Fibroblast of the aortic adventitia (primary cell): ENCODE data around the gene IRF8. TPM values are rescaled to one million over a fixed set of nuclear protein-coding genes. Genes with fewer than 3 reads are reported as not detected.

Experiments
- DNase-seq: peaks from one replicate; pipeline ENCODE4 v3.0.0-alpha.2; 2010; ENCODE audit warnings: low read depth
- H3K4me3 ChIP-seq: 2 replicates; pipeline ENCODE4 v1.5.1; 2011; ENCODE audit warnings: low read depth, mild to moderate bottlenecking, control low read depth, low read length, moderate library complexity
- total RNA-seq: library from RNA; depleted of rRNA; stranded (reverse); fragments of >200 nt; gene quantifications from 2 replicates; pipeline ENCODE4 v1.2.3, GENCODE V29; 2012; ENCODE audit warnings: low replicate concordance
- TF ChIP-seq, protein P1 (sequence below): IDR thresholded peaks from 2 replicates; pipeline ENCODE4 v1.5.1; 2011; ENCODE audit warnings: mild to moderate bottlenecking, low read length, control low read depth, inconsistent platforms; ENCODE audit not compliant: insufficient read depth

The IRF8 gene
- total RNA-seq, 1 donor = not detected

DNA sequence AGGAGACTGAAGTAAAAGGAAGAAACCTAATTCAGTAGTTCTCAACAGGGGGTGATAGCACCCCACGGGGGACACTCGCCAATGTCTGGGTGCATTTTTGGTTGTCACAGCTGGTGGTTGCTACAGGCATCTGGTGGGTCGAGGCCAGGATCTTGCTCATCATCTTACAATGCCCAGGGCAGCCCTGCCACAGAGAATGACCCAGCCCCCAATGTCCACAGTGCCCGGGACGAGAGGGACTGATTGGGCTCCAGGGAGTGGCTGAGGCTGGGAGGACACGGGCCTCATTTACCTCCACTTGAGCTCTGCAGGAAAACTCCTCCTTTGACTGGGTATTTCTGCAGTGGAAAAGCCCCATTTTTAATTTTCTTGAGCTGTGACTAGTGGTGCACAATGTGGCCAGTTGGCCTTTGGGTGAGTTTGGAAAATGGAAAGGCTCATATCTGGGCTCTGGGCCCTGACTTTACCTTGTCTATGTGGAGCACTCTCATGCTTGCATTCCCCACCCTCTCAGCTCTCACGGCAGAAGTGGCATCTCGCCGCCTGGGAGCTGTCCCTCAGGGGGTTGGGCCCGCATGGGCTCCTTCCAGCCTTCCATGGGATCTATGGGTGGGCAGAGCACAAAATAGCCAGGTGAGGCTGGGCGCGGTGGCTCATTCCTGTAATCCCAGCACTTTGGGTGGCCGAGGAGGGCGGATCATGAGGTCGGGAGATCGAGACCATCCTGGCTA is 37.7 kb upstream of the IRF8 start:
- H3K4me3 ChIP-seq = no peak overlapping the region
- DNase-seq = no peak
- TF ChIP-seq, protein P1, sequence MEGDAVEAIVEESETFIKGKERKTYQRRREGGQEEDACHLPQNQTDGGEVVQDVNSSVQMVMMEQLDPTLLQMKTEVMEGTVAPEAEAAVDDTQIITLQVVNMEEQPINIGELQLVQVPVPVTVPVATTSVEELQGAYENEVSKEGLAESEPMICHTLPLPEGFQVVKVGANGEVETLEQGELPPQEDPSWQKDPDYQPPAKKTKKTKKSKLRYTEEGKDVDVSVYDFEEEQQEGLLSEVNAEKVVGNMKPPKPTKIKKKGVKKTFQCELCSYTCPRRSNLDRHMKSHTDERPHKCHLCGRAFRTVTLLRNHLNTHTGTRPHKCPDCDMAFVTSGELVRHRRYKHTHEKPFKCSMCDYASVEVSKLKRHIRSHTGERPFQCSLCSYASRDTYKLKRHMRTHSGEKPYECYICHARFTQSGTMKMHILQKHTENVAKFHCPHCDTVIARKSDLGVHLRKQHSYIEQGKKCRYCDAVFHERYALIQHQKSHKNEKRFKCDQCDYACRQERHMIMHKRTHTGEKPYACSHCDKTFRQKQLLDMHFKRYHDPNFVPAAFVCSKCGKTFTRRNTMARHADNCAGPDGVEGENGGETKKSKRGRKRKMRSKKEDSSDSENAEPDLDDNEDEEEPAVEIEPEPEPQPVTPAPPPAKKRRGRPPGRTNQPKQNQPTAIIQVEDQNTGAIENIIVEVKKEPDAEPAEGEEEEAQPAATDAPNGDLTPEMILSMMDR = no peak

- TF ChIP-seq, protein P1 = peak; percentile 14
- DNase-seq = no peak
- no peak overlapping the region for H3K4me3 ChIP-seq
These were observed 36.2 kb upstream of the IRF8 start for GRCh38 chr16:85862476-85863383.

- H3K4me3 ChIP-seq = no peak overlapping the region
- TF ChIP-seq, protein P1 = no peak
- no peak for DNase-seq
These were observed 35.6 kb upstream of the IRF8 start for GRCh38 chr16:85863384-85863774.

DNA sequence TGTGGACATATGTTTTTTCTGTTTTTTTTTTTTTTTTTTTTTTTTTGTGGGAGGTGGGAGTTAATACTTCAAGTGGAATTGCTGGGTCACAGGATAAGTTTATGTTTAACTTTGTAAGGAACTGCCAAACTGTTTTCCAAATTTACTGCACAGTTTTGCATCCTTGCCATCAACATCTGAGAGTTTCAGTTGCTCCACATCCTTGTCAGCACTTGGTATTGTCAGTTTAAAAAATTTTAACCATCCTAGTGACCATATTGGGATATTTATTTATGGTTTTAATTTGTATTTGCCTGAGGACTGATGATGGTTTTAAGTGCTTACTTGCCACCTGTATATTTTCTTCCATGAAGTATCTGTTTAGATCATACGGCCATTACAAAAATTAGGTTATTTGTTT is 34.0 kb upstream of the IRF8 start:
- no peak for DNase-seq
- no peak overlapping the region for H3K4me3 ChIP-seq
- TF ChIP-seq, protein P1 = no peak

GRCh38 chr16:85867189-85867588 is 31.8 kb upstream of the IRF8 start:
- H3K4me3 ChIP-seq = no peak overlapping the region
- TF ChIP-seq, protein P1 = no peak
- no peak for DNase-seq

GRCh38 chr16:85868495-85868894 is 30.5 kb upstream of the IRF8 start:
- no peak for DNase-seq
- TF ChIP-seq, protein P1 = no peak
- H3K4me3 ChIP-seq = no peak overlapping the region
